K562 (cell line): ENCODE measurements around the gene ATP1A2. TPM values are rescaled to one million over a fixed set of nuclear protein-coding genes. Genes with fewer than 3 reads are reported as not detected.
A peak's percentile ranks its signal among the peaks of the same experiment; 100 is the strongest.

ENCODE experiments used
- BRD4 ChIP-seq: fragments of 200-600 bp; sonication (generic); IDR thresholded peaks from 2 replicates; pipeline ENCODE4 v1.6.1; 2017; ENCODE audit warnings: inconsistent platforms
- CAMTA2 ChIP-seq: fragments of 250-450 bp; sonication (Bioruptor Pico); conservative IDR thresholded peaks from 2 replicates; pipeline ENCODE4 v1.5.1; 2022
- CGGBP1 ChIP-seq: fragments of 250-450 bp; sonication (Bioruptor Pico); IDR thresholded peaks from 2 replicates; pipeline ENCODE4 v1.9.0; 2021; ENCODE audit warnings: mild to moderate bottlenecking
- EP400 ChIP-seq: fragments of 450-650 bp; IDR thresholded peaks from 2 replicates; pipeline ENCODE4 v1.6.1; 2017; ENCODE audit warnings: antibody characterized with exemption, mild to moderate bottlenecking, moderate library complexity
- FOXK2 ChIP-seq, 2 experiments: fragments of 450-650 bp; IDR thresholded peaks in 1 of 2; conservative IDR thresholded peaks in 1 of 2; 2 replicates each; pipeline ENCODE4 v1.6.1; 2016; ENCODE audit warnings: low read depth in 2 of 2, mild to moderate bottlenecking in 1 of 2
- GTF2B ChIP-seq: IDR thresholded peaks from 2 replicates; pipeline ENCODE4 v1.6.1; 2011; ENCODE audit not compliant: insufficient read length; ENCODE audit errors: extremely low read depth
- HDAC2 ChIP-seq: fragments of 450-650 bp; IDR thresholded peaks from 2 replicates; pipeline ENCODE4 v1.6.1; 2016; ENCODE audit warnings: mild to moderate bottlenecking
- HNRNPLL ChIP-seq: fragments of 200-400 bp; formaldehyde crosslinking; IDR thresholded peaks from 2 replicates; pipeline ENCODE4 v1.6.1; 2017; ENCODE audit warnings: low read length, low read depth, mild to moderate bottlenecking; ENCODE audit not compliant: poor library complexity, severe bottlenecking
- ILK ChIP-seq: fragments of 450-650 bp; IDR thresholded peaks from 2 replicates; pipeline ENCODE4 v1.6.1; 2016; ENCODE audit warnings: missing genetic modification characterization, low read depth, mild to moderate bottlenecking, missing compliant biosample characterization, moderate library complexity, borderline replicate concordance
- JUN ChIP-seq, 2 experiments: sonication (generic) in 1 of 2; formaldehyde crosslinking in 1 of 2; IDR thresholded peaks; 2 replicates each; pipeline versions ENCODE4 v1.6.1 to v1.8.0; 2012 to 2022; ENCODE audit warnings: borderline replicate concordance in 2 of 2, mild to moderate bottlenecking in 2 of 2, improper control_type of control experiment in 1 of 2, low read depth in 1 of 2, low read length in 1 of 2, missing genetic modification reagents in 1 of 2
- NCOR1 ChIP-seq: fragments of 450-650 bp; IDR thresholded peaks from 2 replicates; pipeline ENCODE4 v1.6.1; 2016; ENCODE audit warnings: mild to moderate bottlenecking, moderate library complexity
- PURB ChIP-seq: sonication (generic); formaldehyde crosslinking; IDR thresholded peaks from 2 replicates; pipeline ENCODE4 v1.9.0; 2021; ENCODE audit warnings: low read depth, mild to moderate bottlenecking, missing genetic modification reagents
- RBFOX2 ChIP-seq: fragments of 200-400 bp; formaldehyde crosslinking; IDR thresholded peaks from 2 replicates; pipeline ENCODE4 v1.6.1; 2017; ENCODE audit warnings: low read depth, mild to moderate bottlenecking, low read length, moderate library complexity
- SIN3A ChIP-seq, 2 experiments: fragments of 150-350 bp in 1 of 2; IDR thresholded peaks; 2 replicates each; pipeline ENCODE4 v1.6.1; 2011 to 2016; ENCODE audit warnings: borderline replicate concordance in 2 of 2, low read depth in 2 of 2, low read length in 2 of 2, mild to moderate bottlenecking in 2 of 2, moderate library complexity in 2 of 2; ENCODE audit not compliant: control insufficient read depth in 1 of 2
- SMAD4 ChIP-seq: fragments of 250-450 bp; sonication (Bioruptor Pico); conservative IDR thresholded peaks from 2 replicates; pipeline ENCODE4 v1.8.0; 2021; ENCODE audit warnings: inconsistent platforms, mild to moderate bottlenecking, moderate library complexity
- SMC3 ChIP-seq: conservative IDR thresholded peaks from 2 replicates; pipeline ENCODE4 v1.6.1; 2011; ENCODE audit warnings: low read depth, low read length, improper control_type of control experiment; ENCODE audit not compliant: insufficient read depth
- ZBTB7A ChIP-seq: IDR thresholded peaks from 2 replicates; pipeline ENCODE4 v1.6.1; 2011; ENCODE audit warnings: low read depth, mild to moderate bottlenecking, low read length, moderate library complexity, borderline replicate concordance; ENCODE audit not compliant: control insufficient read depth
- ZNF274 ChIP-seq: IDR thresholded peaks from 2 replicates; pipeline ENCODE4 v1.6.1; 2011; ENCODE audit warnings: low read depth, mild to moderate bottlenecking, low read length, moderate library complexity, borderline replicate concordance
- ZNF41 ChIP-seq: fragments of 250-450 bp; sonication (Bioruptor Pico); conservative IDR thresholded peaks from 2 replicates; pipeline ENCODE4 v1.4.0; 2020; ENCODE audit warnings: mild to moderate bottlenecking
- ZNF431 ChIP-seq: sonication (generic); formaldehyde crosslinking; IDR thresholded peaks from 2 replicates; pipeline ENCODE4 v1.8.0; 2022; ENCODE audit warnings: mild to moderate bottlenecking, missing genetic modification reagents
- polyA plus RNA-seq, 8 experiments: library from polyadenylated mRNA; depleted of rRNA in 4 of 8; stranded (reverse) in 5 of 8; unstranded in 3 of 8; fragments of >200 nt; fragmentation: Nextera tagmentation in 2 of 8; fragmentation: Illumina TruSeq in 1 of 8; extraction: Ambion mirVana in 2 of 8; extraction: Trizol in 1 of 8; gene quantifications; 2 replicates each; pipeline versions ENCODE4 v1.2.1 to v1.2.3, GENCODE V29; 2011 to 2014; ENCODE audit warnings: inconsistent platforms in 1 of 8, missing spikeins in 1 of 8
- total RNA-seq, 7 experiments: library from RNA; depleted of rRNA in 6 of 7; stranded (reverse); fragments of >200 nt in 6 of 7; fragmentation: Illumina TruSeq in 2 of 7; extraction: Trizol in 2 of 7; gene quantifications; 2 replicates each; pipeline versions ENCODE4 v1.2.1 to v1.2.3, GENCODE V29; 2011 to 2021; ENCODE audit warnings: low replicate concordance in 1 of 7
- TF ChIP-seq, protein P1 (sequence below): fragments of 250-450 bp; sonication (Bioruptor Pico); IDR thresholded peaks from 2 replicates; pipeline ENCODE4 v1.5.0; 2021

Gene ATP1A2
- total and polyA plus RNA-seq, 9 of the 15 experiments (the other 6 are each of a cell fraction or from before 2014, with no cell fraction given), result 0.04 to 0.11 (median 0.09) TPM; not detected in 6

DNA sequence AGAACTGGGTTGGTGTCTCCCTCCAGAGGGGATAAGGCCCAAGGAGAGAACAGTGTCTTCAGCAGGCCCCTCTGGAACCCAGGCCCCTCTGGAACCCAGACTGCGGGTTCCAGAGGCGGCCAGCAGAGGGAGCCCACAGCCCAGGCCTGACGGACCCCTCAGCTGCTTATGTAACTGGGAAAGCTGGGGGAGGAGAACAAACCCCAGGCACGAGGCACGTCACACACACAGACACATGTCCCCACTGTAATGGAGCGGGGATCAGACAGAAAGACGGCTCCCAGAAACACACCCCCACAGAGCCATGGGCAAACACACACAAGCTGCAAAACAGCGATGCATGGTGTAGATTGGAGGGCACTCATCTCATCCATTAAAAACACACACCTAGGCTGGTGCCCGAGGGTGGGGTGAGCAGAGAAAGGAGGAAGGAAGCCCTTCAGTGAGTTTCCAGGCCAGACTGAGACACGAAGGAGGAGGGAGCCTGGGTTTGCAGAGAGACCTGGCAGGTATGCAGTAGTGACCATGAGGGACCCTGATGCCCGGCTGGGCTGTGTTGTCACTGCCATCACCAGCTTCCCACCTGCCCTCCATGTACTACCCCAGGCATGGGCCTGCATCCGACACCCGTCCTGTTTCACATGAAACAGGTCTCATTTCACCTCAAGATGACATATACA lies 14.4 kb upstream of the ATP1A2 start (continued):
- TF ChIP-seq, protein P1, sequence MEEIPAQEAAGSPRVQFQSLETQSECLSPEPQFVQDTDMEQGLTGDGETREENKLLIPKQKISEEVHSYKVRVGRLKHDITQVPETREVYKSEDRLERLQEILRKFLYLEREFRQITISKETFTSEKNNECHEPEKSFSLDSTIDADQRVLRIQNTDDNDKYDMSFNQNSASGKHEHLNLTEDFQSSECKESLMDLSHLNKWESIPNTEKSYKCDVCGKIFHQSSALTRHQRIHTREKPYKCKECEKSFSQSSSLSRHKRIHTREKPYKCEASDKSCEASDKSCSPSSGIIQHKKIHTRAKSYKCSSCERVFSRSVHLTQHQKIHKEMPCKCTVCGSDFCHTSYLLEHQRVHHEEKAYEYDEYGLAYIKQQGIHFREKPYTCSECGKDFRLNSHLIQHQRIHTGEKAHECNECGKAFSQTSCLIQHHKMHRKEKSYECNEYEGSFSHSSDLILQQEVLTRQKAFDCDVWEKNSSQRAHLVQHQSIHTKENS (CRISPR knock-in tag), result no peak
- TF ChIP-seq HNRNPLL, result peak; percentile 28
- peak; percentile 52; the same call in 1 of the 2 replicates for TF ChIP-seq HDAC2
- peak; percentile 86 for TF ChIP-seq SMC3
- TF ChIP-seq FOXK2 (conservative IDR thresholded peaks at IDR 0.05 in 1 of 2, IDR thresholded peaks at IDR 0.05 in 1 of 2; ENCODE audit: low read depth in 2 of 2), result peak; percentile 39 to 81; a peak in 3 of 4 replicates
- no peak for TF ChIP-seq NCOR1
- no peak for TF ChIP-seq BRD4
- TF ChIP-seq JUN (IDR thresholded peaks at IDR 0.05; ENCODE audit: borderline replicate concordance, low read depth, low read length), result peak; percentile 67; the same call in 1 of the 2 replicates
- TF ChIP-seq JUN (CRISPR knock-in tag; IDR thresholded peaks at IDR 0.05; ENCODE audit: borderline replicate concordance), result no peak
- no peak for TF ChIP-seq PURB (CRISPR knock-in tag)
- no peak for TF ChIP-seq SIN3A (IDR thresholded peaks at IDR 0.05; ENCODE audit: borderline replicate concordance in 2 of 2, control insufficient read depth in 1 of 2, low read depth in 2 of 2, low read length in 2 of 2)
- peak; percentile 44; the same call in 1 of the 2 replicates for TF ChIP-seq ZBTB7A
- TF ChIP-seq RBFOX2, result peak; percentile 41
- no peak for TF ChIP-seq ZNF274
- no peak for TF ChIP-seq ZNF41
- TF ChIP-seq EP400, result peak; percentile 86
- peak; percentile 66 for TF ChIP-seq SMAD4 (CRISPR knock-in tag)
- no peak for TF ChIP-seq ILK
- TF ChIP-seq GTF2B, result no peak
- TF ChIP-seq ZNF431 (CRISPR knock-in tag), result peak; percentile 47; the same call in 1 of the 2 replicates
- no peak for TF ChIP-seq CAMTA2 (CRISPR knock-in tag)
- no peak for TF ChIP-seq CGGBP1
